ENCODE data around the gene NIM1K.

NIM1K gene

DNA sequence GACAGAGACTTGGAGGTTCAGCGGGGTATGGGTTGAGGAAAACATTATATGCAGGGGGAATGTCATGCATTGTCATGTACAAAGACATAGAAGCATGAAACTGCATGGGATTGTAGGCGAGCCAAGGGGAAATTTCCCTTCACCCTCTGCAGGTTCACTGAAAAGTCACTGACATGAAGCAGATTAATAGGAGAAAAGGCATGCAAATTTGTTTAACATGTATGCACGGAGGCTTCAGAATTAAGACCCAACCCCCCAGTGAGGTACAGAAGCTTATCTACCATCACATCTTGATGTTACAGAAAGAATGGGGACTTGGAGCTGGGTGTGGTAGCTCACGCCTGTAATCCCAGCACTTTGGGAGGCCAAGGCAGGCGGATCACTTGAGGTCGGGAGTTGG lies 18.5 kb downstream of the NIM1K start:
- no peak overlapping the region for H3K4me3 ChIP-seq (ENCODE audit: low read depth, low read length)
- TF ChIP-seq, protein P1, sequence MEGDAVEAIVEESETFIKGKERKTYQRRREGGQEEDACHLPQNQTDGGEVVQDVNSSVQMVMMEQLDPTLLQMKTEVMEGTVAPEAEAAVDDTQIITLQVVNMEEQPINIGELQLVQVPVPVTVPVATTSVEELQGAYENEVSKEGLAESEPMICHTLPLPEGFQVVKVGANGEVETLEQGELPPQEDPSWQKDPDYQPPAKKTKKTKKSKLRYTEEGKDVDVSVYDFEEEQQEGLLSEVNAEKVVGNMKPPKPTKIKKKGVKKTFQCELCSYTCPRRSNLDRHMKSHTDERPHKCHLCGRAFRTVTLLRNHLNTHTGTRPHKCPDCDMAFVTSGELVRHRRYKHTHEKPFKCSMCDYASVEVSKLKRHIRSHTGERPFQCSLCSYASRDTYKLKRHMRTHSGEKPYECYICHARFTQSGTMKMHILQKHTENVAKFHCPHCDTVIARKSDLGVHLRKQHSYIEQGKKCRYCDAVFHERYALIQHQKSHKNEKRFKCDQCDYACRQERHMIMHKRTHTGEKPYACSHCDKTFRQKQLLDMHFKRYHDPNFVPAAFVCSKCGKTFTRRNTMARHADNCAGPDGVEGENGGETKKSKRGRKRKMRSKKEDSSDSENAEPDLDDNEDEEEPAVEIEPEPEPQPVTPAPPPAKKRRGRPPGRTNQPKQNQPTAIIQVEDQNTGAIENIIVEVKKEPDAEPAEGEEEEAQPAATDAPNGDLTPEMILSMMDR (IDR thresholded peaks at IDR 0.05; ENCODE audit: low read depth, low read length), result no peak

- H3K4me3 ChIP-seq (ENCODE audit: low read depth, low read length), result no peak overlapping the region
- TF ChIP-seq, protein P1 (IDR thresholded peaks at IDR 0.05; ENCODE audit: low read depth, low read length), result no peak
These were observed 21.9 kb downstream of the NIM1K start for GRCh38 chr5:43213951-43214350.

- H3K4me3 ChIP-seq (ENCODE audit: low read depth, low read length), result no peak overlapping the region
- TF ChIP-seq, protein P1 (IDR thresholded peaks at IDR 0.05; ENCODE audit: low read depth, low read length), result no peak
These were observed 23.1 kb downstream of the NIM1K start for GRCh38 chr5:43215073-43215631.

- TF ChIP-seq, protein P1 (IDR thresholded peaks at IDR 0.05; ENCODE audit: low read depth, low read length), result no peak
- H3K4me3 ChIP-seq (ENCODE audit: low read depth, low read length), result no peak overlapping the region
These were observed 24.9 kb downstream of the NIM1K start for GRCh38 chr5:43216941-43217340.

GRCh38 chr5:43219120-43219519 lies 27.1 kb downstream of the NIM1K start:
- no peak overlapping the region for H3K4me3 ChIP-seq (ENCODE audit: low read depth, low read length)
- TF ChIP-seq, protein P1 (IDR thresholded peaks at IDR 0.05; ENCODE audit: low read depth, low read length), result no peak

DNA sequence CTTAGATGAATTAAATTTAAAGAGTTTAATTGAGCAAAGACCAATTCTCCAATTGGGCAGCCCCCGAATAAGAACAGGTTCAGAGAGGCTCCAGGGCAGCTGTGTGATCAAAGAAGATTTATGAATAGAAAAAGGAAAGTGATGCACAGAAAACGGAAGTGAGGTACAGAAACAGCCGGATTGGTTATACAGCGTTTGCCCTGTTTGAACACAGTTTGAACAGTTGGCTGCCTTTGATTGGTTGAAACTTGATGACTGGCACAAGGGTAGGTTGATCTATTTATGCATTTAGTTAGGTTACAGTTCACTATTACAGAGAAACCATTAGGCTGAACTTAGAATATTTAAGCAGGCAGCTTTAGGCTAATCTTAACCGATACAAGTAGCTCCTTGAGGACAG lies 29.5 kb downstream of the NIM1K start:
- no peak overlapping the region for H3K4me3 ChIP-seq (ENCODE audit: low read depth, low read length)
- TF ChIP-seq, protein P1 (IDR thresholded peaks at IDR 0.05; ENCODE audit: low read depth, low read length), result no peak

- no peak overlapping the region for H3K4me3 ChIP-seq (ENCODE audit: low read depth, low read length)
- TF ChIP-seq, protein P1 (IDR thresholded peaks at IDR 0.05; ENCODE audit: low read depth, low read length), result no peak
These were observed 33.7 kb downstream of the NIM1K start for GRCh38 chr5:43225649-43226245.

Measured in WI38 (cell line).